Left ventricle myocardium inferior (tissue), 1 donor: ENCODE data around the gene SLC25A26. TPM values are rescaled to one million over a fixed set of nuclear protein-coding genes. Genes with fewer than 3 reads are reported as not detected.

Source experiments
- DNase-seq: peaks from one replicate; pipeline ENCODE4 v3.0.0-alpha.2; 2020
- H3K27ac ChIP-seq: fragments of 200-600 bp; replicated peaks from 2 replicates; pipeline ENCODE4 v1.8.0; 2021
- H3K27me3 ChIP-seq: fragments of 200-600 bp; 2 replicates; pipeline ENCODE4 v1.8.0; 2021; ENCODE audit warnings: low read depth
- H3K36me3 ChIP-seq: fragments of 200-600 bp; 2 replicates; pipeline ENCODE4 v1.8.0; 2021
- H3K4me1 ChIP-seq: fragments of 200-600 bp; 2 replicates; pipeline ENCODE4 v1.8.0; 2021
- H3K4me3 ChIP-seq: fragments of 200-600 bp; 2 replicates; pipeline ENCODE4 v1.8.0; 2021; ENCODE audit warnings: mild to moderate bottlenecking, moderate library complexity
- H3K9me3 ChIP-seq: fragments of 200-600 bp; replicated peaks from 2 replicates; pipeline ENCODE4 v1.8.0; 2021
- intact Hi-C: fragments of 100-400 bp; cut with micrococcal nuclease; formaldehyde crosslinking; loops from one replicate; pipeline ENCODE4 v1.11.0; 2022
- total RNA-seq: library from RNA; stranded (reverse); fragmentation: NEBNext Ultra II Directional; extraction: Animal tissue kit (Norgen Biotek cat#: 25700); gene quantifications from one replicate; pipeline ENCODE4 v1.2.1, GENCODE V29; 2021
- TF ChIP-seq, protein P1 (sequence below): fragments of 200-600 bp; IDR thresholded peaks from 2 replicates; pipeline ENCODE4 v1.8.0; 2021; ENCODE audit warnings: antibody characterized with exemption, mild to moderate bottlenecking, borderline replicate concordance
- donor health status: DM: no; HTN: yes; CAD: no; lungs with severe emphysema.

Gene SLC25A26
- total RNA-seq, 1 donor from 2014 or later: 40.7 TPM

DNA sequence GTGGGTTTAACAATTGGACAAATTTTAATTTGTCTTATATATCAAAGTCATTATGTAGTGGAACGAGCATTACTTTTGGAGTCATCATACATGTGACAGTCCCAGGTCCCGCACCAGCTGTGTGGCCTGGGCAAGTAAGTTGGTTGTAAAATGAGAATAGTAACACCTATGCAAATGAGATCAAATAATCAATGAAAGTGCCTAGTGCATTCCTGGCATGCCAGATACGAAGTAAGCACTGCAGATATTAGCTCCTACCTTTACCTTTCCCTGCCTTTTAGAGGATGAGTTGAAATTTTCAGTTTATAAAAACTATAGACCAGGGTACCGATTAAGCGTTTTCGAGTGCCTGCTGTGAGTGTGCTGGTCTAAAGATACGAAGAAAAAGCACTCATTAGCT is 145.9 kb downstream of the SLC25A26 start:
- no peaks in the 10 kb centered on the region for H3K27me3 ChIP-seq
- intact Hi-C loops: no loop called here
- no peak for DNase-seq
- TF ChIP-seq, protein P1, sequence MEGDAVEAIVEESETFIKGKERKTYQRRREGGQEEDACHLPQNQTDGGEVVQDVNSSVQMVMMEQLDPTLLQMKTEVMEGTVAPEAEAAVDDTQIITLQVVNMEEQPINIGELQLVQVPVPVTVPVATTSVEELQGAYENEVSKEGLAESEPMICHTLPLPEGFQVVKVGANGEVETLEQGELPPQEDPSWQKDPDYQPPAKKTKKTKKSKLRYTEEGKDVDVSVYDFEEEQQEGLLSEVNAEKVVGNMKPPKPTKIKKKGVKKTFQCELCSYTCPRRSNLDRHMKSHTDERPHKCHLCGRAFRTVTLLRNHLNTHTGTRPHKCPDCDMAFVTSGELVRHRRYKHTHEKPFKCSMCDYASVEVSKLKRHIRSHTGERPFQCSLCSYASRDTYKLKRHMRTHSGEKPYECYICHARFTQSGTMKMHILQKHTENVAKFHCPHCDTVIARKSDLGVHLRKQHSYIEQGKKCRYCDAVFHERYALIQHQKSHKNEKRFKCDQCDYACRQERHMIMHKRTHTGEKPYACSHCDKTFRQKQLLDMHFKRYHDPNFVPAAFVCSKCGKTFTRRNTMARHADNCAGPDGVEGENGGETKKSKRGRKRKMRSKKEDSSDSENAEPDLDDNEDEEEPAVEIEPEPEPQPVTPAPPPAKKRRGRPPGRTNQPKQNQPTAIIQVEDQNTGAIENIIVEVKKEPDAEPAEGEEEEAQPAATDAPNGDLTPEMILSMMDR: no peak
- H3K4me1 ChIP-seq: peaks cover 75% of the 10 kb centered on the region
- H3K36me3 ChIP-seq: no peaks in the 10 kb centered on the region
- no peak overlapping the region for H3K4me3 ChIP-seq
- H3K9me3 ChIP-seq: no peaks in the 10 kb centered on the region
- H3K27ac ChIP-seq: peak overlapping the region; percentile 79

DNA sequence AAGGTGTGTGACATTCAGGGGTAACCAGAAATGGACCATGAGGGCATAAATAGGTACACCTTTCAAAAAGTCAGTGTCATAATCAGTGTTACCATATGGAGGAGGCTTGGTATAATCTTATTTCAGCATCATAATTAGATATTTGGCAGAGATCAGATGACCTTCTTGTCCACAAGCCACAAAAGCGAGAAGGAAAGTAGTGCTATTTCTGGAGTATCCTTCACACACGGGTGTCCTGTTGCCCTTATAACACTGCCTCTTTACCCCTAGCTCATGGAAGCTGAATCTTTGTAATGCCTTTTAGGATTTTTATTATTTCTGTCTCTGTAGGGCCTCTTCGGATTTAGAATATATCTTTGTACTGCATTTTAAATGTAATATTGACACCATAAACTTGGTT is 147.2 kb downstream of the SLC25A26 start:
- H3K9me3 ChIP-seq: no peaks in the 10 kb centered on the region
- H3K4me3 ChIP-seq: no peak overlapping the region
- no peaks in the 10 kb centered on the region for H3K36me3 ChIP-seq
- H3K27me3 ChIP-seq: no peaks in the 10 kb centered on the region
- intact Hi-C loops: no loop called here
- DNase-seq: no peak
- TF ChIP-seq, protein P1: no peak
- peaks cover 75% of the 10 kb centered on the region for H3K4me1 ChIP-seq
- H3K27ac ChIP-seq: peak overlapping the region; percentile 79

DNA sequence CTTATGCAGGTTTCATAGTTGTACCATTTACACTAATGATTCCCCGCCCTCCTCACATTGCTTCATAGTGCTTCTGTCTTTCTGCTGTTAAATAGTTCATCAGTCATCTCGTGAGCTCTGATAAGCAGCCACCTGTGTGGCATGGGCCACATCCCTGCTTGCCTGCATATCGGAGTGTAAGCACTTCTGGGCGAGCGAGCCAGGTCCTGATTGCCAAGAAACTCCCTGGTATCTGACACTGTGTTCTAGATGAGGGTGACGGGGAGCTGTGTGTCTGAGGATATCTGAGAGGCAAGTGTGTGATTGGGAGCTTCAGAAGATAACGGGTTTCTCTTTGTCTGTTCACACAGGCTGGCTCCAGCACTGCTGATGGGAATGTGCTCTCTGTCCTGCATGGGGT is 149.4 kb downstream of the SLC25A26 start:
- peak overlapping the region; percentile 49 for H3K4me3 ChIP-seq
- H3K36me3 ChIP-seq: peaks cover 7% of the 10 kb centered on the region
- peak overlapping the region; percentile 86 for H3K27ac ChIP-seq
- intact Hi-C loops: loop anchor here (5.0 kb wide), 1 partner anchor 93 kb away; no protein-coding TSS in a partner anchor
- H3K27me3 ChIP-seq: no peaks in the 10 kb centered on the region
- H3K4me1 ChIP-seq: peaks cover 58% of the 10 kb centered on the region
- TF ChIP-seq, protein P1: no peak
- no peaks in the 10 kb centered on the region for H3K9me3 ChIP-seq
- DNase-seq: peak; percentile 74

DNA sequence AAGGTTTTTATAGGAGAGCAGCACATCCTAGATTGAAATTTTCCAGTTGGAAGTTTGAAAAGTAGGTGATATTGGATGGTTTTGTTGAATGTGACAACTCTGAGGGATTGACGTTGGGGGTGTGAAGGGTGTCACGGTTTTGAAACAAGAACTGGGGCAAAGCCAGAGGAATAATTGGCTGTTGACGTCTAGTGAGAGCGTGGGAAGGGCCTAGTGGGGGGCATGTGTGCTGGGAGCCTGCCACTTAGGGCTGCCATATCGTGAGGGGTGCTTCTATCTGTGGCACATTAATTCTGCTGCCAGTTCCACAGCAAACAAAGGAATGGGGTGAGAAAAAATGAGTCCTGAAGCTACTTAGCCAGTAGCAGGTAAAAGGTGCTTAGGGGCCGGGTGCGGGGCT is 150.6 kb downstream of the SLC25A26 start:
- Histone ChIP-seq H3K36me3 (peaks cover 9% of the 10 kb centered on the region), H3K27ac (peak overlapping the region; percentile 86), H3K4me1 (peaks cover 51% of the 10 kb centered on the region), H3K4me3 (peak overlapping the region; percentile 49), H3K27me3 (no peaks in the 10 kb centered on the region), H3K9me3 (no peaks in the 10 kb centered on the region)
- TF ChIP-seq, protein P1: no peak
- DNase-seq: no peak
- intact Hi-C loops: loop anchor here (5.0 kb wide), 1 partner anchor 94 kb away; no protein-coding TSS in a partner anchor

DNA sequence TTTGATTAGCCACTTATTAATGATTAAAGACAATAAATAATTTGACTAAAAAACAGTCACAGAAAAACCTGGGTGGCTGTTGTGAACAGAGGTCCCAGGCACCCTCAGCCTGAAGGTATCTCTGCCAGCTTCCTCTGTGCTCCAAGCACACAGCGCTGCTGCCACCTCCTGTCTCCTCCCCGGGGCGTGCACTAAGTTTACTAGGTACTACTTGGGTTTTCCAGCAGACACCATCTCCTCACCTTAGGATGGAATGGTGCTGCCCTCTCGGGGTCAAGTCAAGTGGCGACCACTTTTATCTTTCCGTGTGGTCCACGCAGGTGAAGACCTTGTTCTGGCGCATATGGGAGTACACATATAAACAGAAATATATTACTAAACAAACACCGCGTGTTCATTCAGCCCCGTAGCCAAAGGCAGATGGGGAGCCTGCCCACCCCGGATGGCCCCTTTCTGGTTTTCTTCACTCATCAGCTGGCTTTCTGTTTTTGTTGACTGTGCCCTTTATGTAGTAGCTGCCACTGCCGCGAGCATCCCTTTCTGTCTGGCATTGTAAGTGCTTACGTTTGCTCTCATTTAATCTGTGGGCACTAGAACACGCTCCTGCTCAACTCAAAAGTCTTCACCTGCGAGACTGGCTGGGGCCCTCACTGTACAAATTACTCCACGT is 152.0 kb downstream of the SLC25A26 start:
- DNase-seq: peak; percentile 64
- Histone ChIP-seq H3K9me3 (no peaks in the 10 kb centered on the region), H3K36me3 (peaks cover 21% of the 10 kb centered on the region), H3K27me3 (no peaks in the 10 kb centered on the region), H3K27ac (peak overlapping the region; percentile 86), H3K4me3 (peak overlapping the region; percentile 49), H3K4me1 (peaks cover 58% of the 10 kb centered on the region)
- intact Hi-C loops: loop anchor here (5.0 kb wide), 1 partner anchor 96 kb away; no protein-coding TSS in a partner anchor
- TF ChIP-seq, protein P1: peak; percentile 68
